ENCODE data around the gene CGA. TPM values are rescaled to one million over a fixed set of nuclear protein-coding genes. Genes with fewer than 3 reads are reported as not detected.

Gene CGA
- total RNA-seq, 1 donor from 2014 or later: not detected

GRCh38 chr6:87100216-87100615 lies 5.3 kb upstream of the CGA start:
- no peaks in the 10 kb centered on the region for H3K27me3 ChIP-seq
- no peak for TF ChIP-seq CTCF (IDR thresholded peaks at IDR 0.05)

GRCh38 chr6:87099472-87099871 lies 4.6 kb upstream of the CGA start:
- Histone ChIP-seq H3K4me3 (no peak overlapping the region), H3K9me3 (no peaks in the 10 kb centered on the region), H3K36me3 (no peaks in the 10 kb centered on the region), H3K4me1 (no peaks in the 10 kb centered on the region), H3K27ac (no peak overlapping the region), H3K27me3 (no peaks in the 10 kb centered on the region)
- DNase-seq (ENCODE audit: low spot score in 2 of 2): no peak
- intact Hi-C loops (cut with DNase I): no loop called here
- no peak for TF ChIP-seq CTCF (IDR thresholded peaks at IDR 0.05)

More at GRCh38 chr6:87100216-87100615, 5.3 kb upstream of the CGA start:
- Histone ChIP-seq H3K4me3 (no peak overlapping the region), H3K27ac (no peak overlapping the region), H3K36me3 (no peaks in the 10 kb centered on the region), H3K4me1 (no peaks in the 10 kb centered on the region), H3K9me3 (no peaks in the 10 kb centered on the region)
- intact Hi-C loops (cut with DNase I): no loop called here
- no peak for DNase-seq (ENCODE audit: low spot score in 2 of 2)

- intact Hi-C loops (cut with DNase I): no loop called here
- TF ChIP-seq CTCF (IDR thresholded peaks at IDR 0.05): no peak
- Histone ChIP-seq H3K4me1 (no peaks in the 10 kb centered on the region), H3K27me3 (no peaks in the 10 kb centered on the region), H3K27ac (no peak overlapping the region), H3K9me3 (no peaks in the 10 kb centered on the region), H3K4me3 (no peak overlapping the region), H3K36me3 (no peaks in the 10 kb centered on the region)
- DNase-seq (ENCODE audit: low spot score in 2 of 2): no peak
Measured at GRCh38 chr6:87094576-87094975, 330 bp downstream of the CGA start.

GRCh38 chr6:87093651-87094050 lies 1.3 kb downstream of the CGA start:
- intact Hi-C loops (cut with DNase I): no loop called here
- TF ChIP-seq CTCF (IDR thresholded peaks at IDR 0.05): no peak
- no peak overlapping the region for H3K4me3 ChIP-seq
- no peak for DNase-seq (ENCODE audit: low spot score in 2 of 2)
- no peaks in the 10 kb centered on the region for H3K4me1 ChIP-seq
- no peaks in the 10 kb centered on the region for H3K9me3 ChIP-seq
- no peaks in the 10 kb centered on the region for H3K36me3 ChIP-seq
- no peaks in the 10 kb centered on the region for H3K27me3 ChIP-seq
- H3K27ac ChIP-seq: no peak overlapping the region

GRCh38 chr6:87093199-87093598 lies 1.7 kb downstream of the CGA start:
- no peaks in the 10 kb centered on the region for H3K27me3 ChIP-seq
- H3K36me3 ChIP-seq: no peaks in the 10 kb centered on the region
- no peaks in the 10 kb centered on the region for H3K4me1 ChIP-seq
- no peak for DNase-seq (ENCODE audit: low spot score in 2 of 2)
- H3K27ac ChIP-seq: no peak overlapping the region
- intact Hi-C loops (cut with DNase I): no loop called here
- no peak overlapping the region for H3K4me3 ChIP-seq
- no peaks in the 10 kb centered on the region for H3K9me3 ChIP-seq
- no peak for TF ChIP-seq CTCF (IDR thresholded peaks at IDR 0.05)

- DNase-seq (ENCODE audit: low spot score in 2 of 2): no peak
- Histone ChIP-seq H3K27me3 (no peaks in the 10 kb centered on the region), H3K4me1 (no peaks in the 10 kb centered on the region), H3K9me3 (no peaks in the 10 kb centered on the region), H3K4me3 (no peak overlapping the region), H3K27ac (no peak overlapping the region), H3K36me3 (no peaks in the 10 kb centered on the region)
- intact Hi-C loops (cut with DNase I): no loop called here
- TF ChIP-seq CTCF (IDR thresholded peaks at IDR 0.05): no peak
Measured at GRCh38 chr6:87092435-87092834, 2.5 kb downstream of the CGA start.

Data from ascending aorta (tissue), 2 donors.